Placental epithelial cell (primary cell): ENCODE measurements around the gene LEPR. TPM values are rescaled to one million over a fixed set of nuclear protein-coding genes. Genes with fewer than 3 reads are reported as not detected.

Experiments
- small RNA-seq: library from RNA; depleted of rRNA; stranded (forward); fragments of <200 nt; gene quantifications from one replicate; pipeline ENCODE3, GENCODE V24; 2012
- total RNA-seq: library from RNA; depleted of rRNA; stranded (reverse); fragments of >200 nt; gene quantifications from 2 replicates; pipeline ENCODE4 v1.2.3, GENCODE V29; 2012

The LEPR gene, protein sequence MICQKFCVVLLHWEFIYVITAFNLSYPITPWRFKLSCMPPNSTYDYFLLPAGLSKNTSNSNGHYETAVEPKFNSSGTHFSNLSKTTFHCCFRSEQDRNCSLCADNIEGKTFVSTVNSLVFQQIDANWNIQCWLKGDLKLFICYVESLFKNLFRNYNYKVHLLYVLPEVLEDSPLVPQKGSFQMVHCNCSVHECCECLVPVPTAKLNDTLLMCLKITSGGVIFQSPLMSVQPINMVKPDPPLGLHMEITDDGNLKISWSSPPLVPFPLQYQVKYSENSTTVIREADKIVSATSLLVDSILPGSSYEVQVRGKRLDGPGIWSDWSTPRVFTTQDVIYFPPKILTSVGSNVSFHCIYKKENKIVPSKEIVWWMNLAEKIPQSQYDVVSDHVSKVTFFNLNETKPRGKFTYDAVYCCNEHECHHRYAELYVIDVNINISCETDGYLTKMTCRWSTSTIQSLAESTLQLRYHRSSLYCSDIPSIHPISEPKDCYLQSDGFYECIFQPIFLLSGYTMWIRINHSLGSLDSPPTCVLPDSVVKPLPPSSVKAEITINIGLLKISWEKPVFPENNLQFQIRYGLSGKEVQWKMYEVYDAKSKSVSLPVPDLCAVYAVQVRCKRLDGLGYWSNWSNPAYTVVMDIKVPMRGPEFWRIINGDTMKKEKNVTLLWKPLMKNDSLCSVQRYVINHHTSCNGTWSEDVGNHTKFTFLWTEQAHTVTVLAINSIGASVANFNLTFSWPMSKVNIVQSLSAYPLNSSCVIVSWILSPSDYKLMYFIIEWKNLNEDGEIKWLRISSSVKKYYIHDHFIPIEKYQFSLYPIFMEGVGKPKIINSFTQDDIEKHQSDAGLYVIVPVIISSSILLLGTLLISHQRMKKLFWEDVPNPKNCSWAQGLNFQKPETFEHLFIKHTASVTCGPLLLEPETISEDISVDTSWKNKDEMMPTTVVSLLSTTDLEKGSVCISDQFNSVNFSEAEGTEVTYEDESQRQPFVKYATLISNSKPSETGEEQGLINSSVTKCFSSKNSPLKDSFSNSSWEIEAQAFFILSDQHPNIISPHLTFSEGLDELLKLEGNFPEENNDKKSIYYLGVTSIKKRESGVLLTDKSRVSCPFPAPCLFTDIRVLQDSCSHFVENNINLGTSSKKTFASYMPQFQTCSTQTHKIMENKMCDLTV
- 8.9 and 14.1 TPM in 2 replicates for total RNA-seq

GRCh38 chr1:65420590-65421350 is at the start of gene LEPR, which contains the start of gene LEPROT:
Gene LEPR (plus strand): TSS chr1:65420668. CDS start chr1:65565566, 144,898 bp downstream.
Gene LEPROT (plus strand): TSS chr1:65420668. CDS start chr1:65420725, 57 bp downstream.

Small RNA genes within 50 kb of the gene (small RNA-seq; reads per million reads assigned to genes)
- not detected for gene RNU2-15P

Other genes starting within 250 kb of the LEPR start
- 2.4 and 6.2 TPM in 2 replicates for gene DNAJC6, start 111.1 kb upstream of the LEPR start, total RNA-seq
- gene LEPROT, start within 50 bp of the LEPR start, total RNA-seq = 44.0 and 56.4 TPM in 2 replicates